ENCODE data around the gene USP10.

DNA sequence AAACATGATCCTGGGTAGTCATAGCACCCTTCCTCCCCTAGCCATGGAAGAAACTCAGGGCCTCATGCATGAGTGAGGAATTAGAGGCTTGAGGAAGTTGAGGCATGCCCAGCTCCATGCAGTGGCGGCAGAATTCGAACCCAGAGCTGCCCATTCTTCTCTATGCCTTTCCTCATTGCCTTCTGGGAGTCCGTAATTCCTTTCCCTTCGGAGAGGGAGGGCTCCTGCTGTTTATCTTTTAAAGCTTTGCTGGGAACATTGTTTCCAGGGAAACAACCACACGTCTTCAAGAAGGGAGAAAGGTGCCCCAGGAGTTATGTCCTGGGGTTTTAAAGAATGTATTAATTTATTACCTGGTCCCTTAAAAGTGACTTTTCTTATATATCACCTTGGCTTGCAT is 128.5 kb downstream of the USP10 start:
- TF ChIP-seq, protein P1, sequence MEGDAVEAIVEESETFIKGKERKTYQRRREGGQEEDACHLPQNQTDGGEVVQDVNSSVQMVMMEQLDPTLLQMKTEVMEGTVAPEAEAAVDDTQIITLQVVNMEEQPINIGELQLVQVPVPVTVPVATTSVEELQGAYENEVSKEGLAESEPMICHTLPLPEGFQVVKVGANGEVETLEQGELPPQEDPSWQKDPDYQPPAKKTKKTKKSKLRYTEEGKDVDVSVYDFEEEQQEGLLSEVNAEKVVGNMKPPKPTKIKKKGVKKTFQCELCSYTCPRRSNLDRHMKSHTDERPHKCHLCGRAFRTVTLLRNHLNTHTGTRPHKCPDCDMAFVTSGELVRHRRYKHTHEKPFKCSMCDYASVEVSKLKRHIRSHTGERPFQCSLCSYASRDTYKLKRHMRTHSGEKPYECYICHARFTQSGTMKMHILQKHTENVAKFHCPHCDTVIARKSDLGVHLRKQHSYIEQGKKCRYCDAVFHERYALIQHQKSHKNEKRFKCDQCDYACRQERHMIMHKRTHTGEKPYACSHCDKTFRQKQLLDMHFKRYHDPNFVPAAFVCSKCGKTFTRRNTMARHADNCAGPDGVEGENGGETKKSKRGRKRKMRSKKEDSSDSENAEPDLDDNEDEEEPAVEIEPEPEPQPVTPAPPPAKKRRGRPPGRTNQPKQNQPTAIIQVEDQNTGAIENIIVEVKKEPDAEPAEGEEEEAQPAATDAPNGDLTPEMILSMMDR (conservative IDR thresholded peaks at IDR 0.05) = no peak
- TF ChIP-seq ZFX (IDR thresholded peaks at IDR 0.05) = no peak

Data from C4-2B (cell line).